HepG2 (cell line): Measurements from ENCODE around the gene JDP2. TPM values are rescaled to one million over a fixed set of nuclear protein-coding genes. Genes with fewer than 3 reads are reported as not detected.
A peak's percentile ranks its signal among the peaks of the same experiment; 100 is the strongest.

Experiments used
- CTCF ChIP-seq: sonication (generic); formaldehyde crosslinking; IDR thresholded peaks from 2 replicates; pipeline ENCODE4 v1.5.0; 2020; ENCODE audit warnings: mild to moderate bottlenecking, missing genetic modification reagents, moderate library complexity
- EP300 ChIP-seq, 3 experiments: sonication (generic) in 1 of 3; formaldehyde crosslinking in 1 of 3; IDR thresholded peaks; 2 replicates each; pipeline versions ENCODE4 v1.5.1 to v1.6.1; 2011 to 2020; ENCODE audit warnings: low read depth in 2 of 3, low read length in 2 of 3, borderline replicate concordance in 1 of 3, improper control_type of control experiment in 1 of 3, mild to moderate bottlenecking in 1 of 3, missing genetic modification reagents in 1 of 3, moderate library complexity in 1 of 3
- FOXJ3 ChIP-seq: sonication (generic); formaldehyde crosslinking; IDR thresholded peaks from 2 replicates; pipeline ENCODE4 v1.4.0; 2020; ENCODE audit warnings: missing genetic modification reagents, mild to moderate bottlenecking, borderline replicate concordance
- FOXP4 ChIP-seq: sonication (generic); formaldehyde crosslinking; IDR thresholded peaks from 2 replicates; pipeline ENCODE4 v1.4.0; 2020; ENCODE audit warnings: missing genetic modification reagents
- IKZF1 ChIP-seq: fragments of 450-650 bp; IDR thresholded peaks from 2 replicates; pipeline ENCODE4 v1.7.1; 2016
- MED13 ChIP-seq: sonication (generic); formaldehyde crosslinking; IDR thresholded peaks from 2 replicates; pipeline ENCODE4 v1.5.0; 2020; ENCODE audit warnings: missing genetic modification reagents
- NFYB ChIP-seq: sonication (generic); formaldehyde crosslinking; IDR thresholded peaks from 2 replicates; pipeline ENCODE4 v1.4.0; 2020; ENCODE audit warnings: missing genetic modification reagents
- PBX2 ChIP-seq: IDR thresholded peaks from 2 replicates; pipeline ENCODE4 v1.6.1; 2016; ENCODE audit warnings: control low read depth
- POGK ChIP-seq: sonication (generic); formaldehyde crosslinking; conservative IDR thresholded peaks from 2 replicates; pipeline ENCODE4 v1.8.0; 2022; ENCODE audit warnings: mild to moderate bottlenecking, moderate library complexity, missing genetic modification reagents
- POGZ ChIP-seq: sonication (generic); formaldehyde crosslinking; IDR thresholded peaks from 2 replicates; pipeline ENCODE4 v1.4.0; 2020; ENCODE audit warnings: mild to moderate bottlenecking, missing genetic modification reagents
- PREB ChIP-seq: sonication (generic); formaldehyde crosslinking; IDR thresholded peaks from 2 replicates; pipeline ENCODE4 v1.4.0; 2020; ENCODE audit warnings: missing genetic modification reagents
- SMAD1 ChIP-seq: sonication (generic); formaldehyde crosslinking; IDR thresholded peaks from 2 replicates; pipeline ENCODE4 v1.4.0; 2020; ENCODE audit warnings: missing genetic modification reagents, low read depth, mild to moderate bottlenecking, borderline replicate concordance
- SP1 ChIP-seq, 2 experiments: fragments of 450-650 bp in 1 of 2; sonication (generic) in 1 of 2; formaldehyde crosslinking in 1 of 2; IDR thresholded peaks; 2 replicates each; pipeline versions ENCODE4 v1.4.0 to v1.6.1; 2016 to 2020; ENCODE audit warnings: missing genetic modification reagents in 1 of 2
- THRA ChIP-seq: sonication (generic); formaldehyde crosslinking; IDR thresholded peaks from 2 replicates; pipeline ENCODE4 v1.4.0; 2020; ENCODE audit warnings: missing genetic modification reagents, borderline replicate concordance
- TOE1 ChIP-seq: sonication (generic); formaldehyde crosslinking; IDR thresholded peaks from 2 replicates; pipeline ENCODE4 v1.4.0; 2020; ENCODE audit warnings: mild to moderate bottlenecking, missing genetic modification reagents
- ZFP36 ChIP-seq: fragments of 150-350 bp; IDR thresholded peaks from 2 replicates; pipeline ENCODE4 v1.6.1; 2018; ENCODE audit warnings: borderline replicate concordance, low read length, low read depth; ENCODE audit not compliant: partially characterized antibody
- ZNF260 ChIP-seq: sonication (generic); formaldehyde crosslinking; IDR thresholded peaks from 2 replicates; pipeline ENCODE4 v1.4.0; 2020; ENCODE audit warnings: missing genetic modification reagents, low read depth, mild to moderate bottlenecking, borderline replicate concordance
- ZSCAN30 ChIP-seq: sonication (generic); formaldehyde crosslinking; IDR thresholded peaks from 2 replicates; pipeline ENCODE4 v1.5.0; 2020; ENCODE audit warnings: mild to moderate bottlenecking, missing genetic modification reagents
- polyA plus RNA-seq, 8 experiments: library from polyadenylated mRNA; depleted of rRNA in 3 of 8; stranded (reverse) in 7 of 8; unstranded in 1 of 8; fragments of >200 nt; fragmentation: Illumina TruSeq in 4 of 8; extraction: Trizol in 4 of 8; gene quantifications; 2 replicates each; pipeline versions ENCODE4 v1.2.1 to v1.2.3, GENCODE V29; 2011 to 2016; ENCODE audit warnings: low read depth in 4 of 8, missing spikeins in 1 of 8, mixed read lengths in 1 of 8; ENCODE audit not compliant: insufficient read depth in 1 of 8
- total RNA-seq, 5 experiments: library from RNA; depleted of rRNA; stranded (reverse); fragments of >200 nt; fragmentation: Illumina TruSeq; extraction: Trizol; gene quantifications; 2 replicates each; pipeline ENCODE4 v1.2.3, GENCODE V29; 2016; ENCODE audit warnings: low read depth in 1 of 5

Gene JDP2
- total and polyA plus RNA-seq, 2 of the 13 experiments (the other 11 are each of a cell fraction or from before 2014, with no cell fraction given), result 8.0 to 8.9 TPM

- TF ChIP-seq TOE1 (CRISPR knock-in tag) (no peak), PREB (CRISPR knock-in tag) (no peak), CTCF (no peak), PBX2 (CRISPR knock-in tag) (no peak), POGK (CRISPR knock-in tag) (no peak), ZNF260 (CRISPR knock-in tag) (no peak), POGZ (CRISPR knock-in tag) (no peak), ZFP36 (no peak), SMAD1 (CRISPR knock-in tag) (no peak), ZSCAN30 (CRISPR knock-in tag) (no peak), FOXJ3 (peak; percentile 79), NFYB (CRISPR knock-in tag) (no peak), THRA (CRISPR knock-in tag) (peak; percentile 67; the same call in 1 of the 2 replicates), SP1 (IDR thresholded peaks at IDR 0.05) (no peak), SP1 (CRISPR knock-in tag; IDR thresholded peaks at IDR 0.05) (no peak), MED13 (no peak), FOXP4 (CRISPR knock-in tag) (peak; percentile 88), IKZF1 (no peak), EP300 (IDR thresholded peaks at IDR 0.05; ENCODE audit: low read depth in 2 of 2, low read length in 2 of 2) (peak in 1 of 2 experiments; percentile 45; a peak in 2 of 4 replicates), EP300 (CRISPR knock-in tag; IDR thresholded peaks at IDR 0.05; ENCODE audit: borderline replicate concordance) (no peak)
Measured at GRCh38 chr14:75452900-75453816, 25.3 kb downstream of the JDP2 start (continued).
